GM23338 (cell line): ENCODE results near the gene CDK14. TPM values are rescaled to one million over a fixed set of nuclear protein-coding genes. Genes with fewer than 3 reads are reported as not detected.

Experiments used
- ATAC-seq: fragments of 200-7000 bp; cut with Tn5 transposase; 3 replicates; pipeline ENCODE4 v1.9.1; 2020
- DNase-seq: peaks from one replicate; pipeline ENCODE4 v3.0.0-alpha.2; 2015; ENCODE audit warnings: low spot score
- H2AFZ ChIP-seq: fragments of 200-600 bp; sonication (generic); 2 replicates; pipeline ENCODE4 v1.8.0; 2016; ENCODE audit warnings: antibody characterized with exemption, mild to moderate bottlenecking, moderate library complexity
- H3F3A ChIP-seq: fragments of 200-600 bp; sonication (generic); replicated peaks from 2 replicates; pipeline ENCODE4 v1.8.0; 2017; ENCODE audit warnings: antibody characterized with exemption, mixed run types, low read depth
- H3K27ac ChIP-seq: fragments of 200-600 bp; sonication (generic); 2 replicates; pipeline ENCODE4 v1.6.1; 2016; ENCODE audit warnings: low read depth
- H3K27me3 ChIP-seq: fragments of 200-600 bp; sonication (generic); 2 replicates; pipeline ENCODE4 v1.8.0; 2016; ENCODE audit warnings: mild to moderate bottlenecking, mixed run types, moderate library complexity; ENCODE audit not compliant: insufficient read depth
- H3K36me3 ChIP-seq: fragments of 200-600 bp; sonication (generic); 2 replicates; pipeline ENCODE4 v1.8.0; 2016; ENCODE audit warnings: mild to moderate bottlenecking; ENCODE audit not compliant: insufficient read depth
- H3K4me1 ChIP-seq: fragments of 200-600 bp; sonication (generic); 2 replicates; pipeline ENCODE4 v1.8.0; 2016; ENCODE audit warnings: mild to moderate bottlenecking, moderate library complexity; ENCODE audit not compliant: insufficient read depth
- H3K4me2 ChIP-seq: fragments of 200-600 bp; sonication (generic); 2 replicates; pipeline ENCODE4 v1.7.1; 2017; ENCODE audit warnings: mixed run types
- H3K4me3 ChIP-seq: fragments of 200-600 bp; sonication (generic); 2 replicates; pipeline ENCODE4 v1.6.1; 2016; ENCODE audit warnings: mixed run types
- H3K79me2 ChIP-seq: fragments of 200-600 bp; sonication (generic); replicated peaks from 2 replicates; pipeline ENCODE4 v1.8.0; 2017; ENCODE audit warnings: mild to moderate bottlenecking; ENCODE audit not compliant: insufficient read depth
- H3K9me2 ChIP-seq: fragments of 200-600 bp; sonication (generic); 2 replicates; pipeline ENCODE4 v1.8.0; 2017; ENCODE audit not compliant: insufficient read depth
- H4K20me1 ChIP-seq: fragments of 200-600 bp; sonication (generic); replicated peaks from 2 replicates; pipeline ENCODE4 v1.8.0; 2017; ENCODE audit warnings: mild to moderate bottlenecking; ENCODE audit not compliant: insufficient read depth
- H3K27ac Mint-ChIP-seq: 2 replicates; pipeline ENCODE4 v1.8.0; 2020; ENCODE audit warnings: inconsistent platforms, mild to moderate bottlenecking, moderate library complexity, mixed read lengths
- H3K27me3 Mint-ChIP-seq: 3 replicates; pipeline ENCODE4 v1.8.0; 2022; ENCODE audit warnings: low read depth, mild to moderate bottlenecking, moderate library complexity, mixed read lengths, inconsistent platforms; ENCODE audit not compliant: insufficient read depth, poor library complexity
- H3K36me3 Mint-ChIP-seq: 3 replicates; pipeline ENCODE4 v1.8.0; 2021; ENCODE audit warnings: low read depth, mild to moderate bottlenecking, inconsistent platforms, moderate library complexity, mixed read lengths
- H3K4me1 Mint-ChIP-seq: 3 replicates; pipeline ENCODE4 v1.8.0; 2020; ENCODE audit warnings: mild to moderate bottlenecking, inconsistent platforms, mixed read lengths
- H3K4me3 Mint-ChIP-seq: 3 replicates; pipeline ENCODE4 v1.8.0; 2021; ENCODE audit warnings: moderate library complexity, mild to moderate bottlenecking, inconsistent platforms, mixed read lengths
- H3K9me3 Mint-ChIP-seq: 3 replicates; pipeline ENCODE4 v1.8.0; 2020; ENCODE audit warnings: moderate library complexity, mild to moderate bottlenecking, inconsistent platforms, mixed read lengths
- EZH2 ChIP-seq: fragments of 200-600 bp; sonication (generic); IDR thresholded peaks from one replicate; pipeline ENCODE4 v1.8.0; 2017; ENCODE audit warnings: antibody characterized with exemption, mild to moderate bottlenecking, low read depth; ENCODE audit not compliant: unreplicated experiment
- EZH2phosphoT487 ChIP-seq: fragments of 200-600 bp; sonication (generic); IDR thresholded peaks from one replicate; pipeline ENCODE4 v1.8.1; 2018; ENCODE audit warnings: antibody characterized with exemption; ENCODE audit not compliant: unreplicated experiment
- JUNB ChIP-seq: IDR thresholded peaks from one replicate; pipeline ENCODE4 v1.6.1; 2016; ENCODE audit warnings: antibody characterized with exemption; ENCODE audit not compliant: unreplicated experiment
- NANOG ChIP-seq: IDR thresholded peaks from 2 replicates; pipeline ENCODE4 v1.6.1; 2016; ENCODE audit warnings: antibody characterized with exemption, borderline replicate concordance
- STAT1 ChIP-seq: IDR thresholded peaks from one replicate; pipeline ENCODE4 v1.6.1; 2016; ENCODE audit warnings: antibody characterized with exemption; ENCODE audit not compliant: unreplicated experiment
- ZNF114 ChIP-seq: fragments of 250-450 bp; sonication (Bioruptor Pico); IDR thresholded peaks from 2 replicates; pipeline ENCODE4 v1.5.0; 2020; ENCODE audit warnings: mild to moderate bottlenecking, moderate library complexity
- ZNF331 ChIP-seq: fragments of 250-450 bp; sonication (Bioruptor Pico); IDR thresholded peaks from 2 replicates; pipeline ENCODE4 v1.5.0; 2020; ENCODE audit warnings: low read depth, mild to moderate bottlenecking, moderate library complexity
- ZNF462 ChIP-seq: fragments of 250-450 bp; sonication (Bioruptor Pico); IDR thresholded peaks from 2 replicates; pipeline ENCODE4 v1.5.0; 2020; ENCODE audit warnings: mild to moderate bottlenecking, moderate library complexity
- polyA plus RNA-seq: library from polyadenylated mRNA; unstranded; fragments of >200 nt; fragmentation: Nextera tagmentation; extraction: Ambion mirVana; gene quantifications from 2 replicates; pipeline ENCODE4 v1.2.1, GENCODE V29; 2016
- total RNA-seq: library from RNA; depleted of rRNA; stranded (reverse); fragments of >200 nt; shearing (Covaris generic); gene quantifications from 2 replicates; pipeline ENCODE4 v1.2.3, GENCODE V29; 2014
- TF ChIP-seq, protein P1 (sequence below): IDR thresholded peaks from 2 replicates; pipeline ENCODE4 v1.6.1; 2016; ENCODE audit warnings: antibody characterized with exemption

The CDK14 gene
- total and polyA plus RNA-seq, 2 experiments from 2014 or later: 11.2 to 24.0 TPM

DNA sequence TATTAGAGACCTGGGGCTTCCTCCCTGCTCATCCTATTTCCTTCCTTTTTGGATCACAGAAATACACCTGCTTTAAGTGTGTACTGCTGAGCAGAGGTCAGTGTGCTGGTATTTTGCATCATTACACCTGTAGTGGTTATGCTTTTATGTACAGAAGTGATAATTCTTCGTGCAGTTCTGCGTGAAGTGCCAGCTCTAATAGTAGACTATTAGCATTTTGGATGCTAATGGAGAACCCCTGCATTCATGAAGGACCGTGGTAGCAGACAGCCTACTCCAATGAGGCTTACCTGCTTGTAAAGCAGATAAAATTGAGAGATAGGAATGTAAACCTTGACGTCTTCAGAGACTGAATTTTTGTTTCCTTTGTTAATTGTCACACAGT, 114.3 kb downstream of the CDK14 start:
- Mint-ChIP-seq H3K27me3 (peaks cover 2% of the 10 kb centered on the region), H3K27ac (no peak overlapping the region; the same call in 1 of the 2 replicates), H3K9me3 (peaks cover 13% of the 10 kb centered on the region), H3K4me1 (peaks cover 63% of the 10 kb centered on the region), H3K36me3 (peaks cover 18% of the 10 kb centered on the region; the same call in 2 of the 3 replicates), H3K4me3 (no peak overlapping the region)
- H3K36me3 ChIP-seq: no peaks in the 10 kb centered on the region; the same call in 1 of the 2 replicates
- 0 out of 2 replicates have a peak overlapping the region, but pooled peaks have one; percentile 44 for H3K4me2 ChIP-seq
- H4K20me1 ChIP-seq: no peaks in the 10 kb centered on the region
- H3K27me3 ChIP-seq: no peaks in the 10 kb centered on the region
- H2AFZ ChIP-seq: no peak overlapping the region
- H3K27ac ChIP-seq: peak overlapping the region; percentile 75; the same call in 1 of the 2 replicates
- TF ChIP-seq EZH2phosphoT487: no peak
- TF ChIP-seq JUNB: no peak
- TF ChIP-seq ZNF331 (CRISPR knock-in tag): no peak
- TF ChIP-seq, protein P1, sequence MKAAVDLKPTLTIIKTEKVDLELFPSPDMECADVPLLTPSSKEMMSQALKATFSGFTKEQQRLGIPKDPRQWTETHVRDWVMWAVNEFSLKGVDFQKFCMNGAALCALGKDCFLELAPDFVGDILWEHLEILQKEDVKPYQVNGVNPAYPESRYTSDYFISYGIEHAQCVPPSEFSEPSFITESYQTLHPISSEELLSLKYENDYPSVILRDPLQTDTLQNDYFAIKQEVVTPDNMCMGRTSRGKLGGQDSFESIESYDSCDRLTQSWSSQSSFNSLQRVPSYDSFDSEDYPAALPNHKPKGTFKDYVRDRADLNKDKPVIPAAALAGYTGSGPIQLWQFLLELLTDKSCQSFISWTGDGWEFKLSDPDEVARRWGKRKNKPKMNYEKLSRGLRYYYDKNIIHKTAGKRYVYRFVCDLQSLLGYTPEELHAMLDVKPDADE: no peak
- TF ChIP-seq NANOG: no peak
- no peak for TF ChIP-seq ZNF114 (CRISPR knock-in tag)
- TF ChIP-seq EZH2: no peak
- no peak for TF ChIP-seq STAT1
- no peak for TF ChIP-seq ZNF462 (CRISPR knock-in tag)
- peaks cover 38% of the 10 kb centered on the region for H3K4me1 ChIP-seq
- no peaks in the 10 kb centered on the region for H3K9me2 ChIP-seq
- no peak for ATAC-seq
- H3F3A ChIP-seq: no peaks in the 10 kb centered on the region
- DNase-seq: no peak
- H3K79me2 ChIP-seq: peaks cover 40% of the 10 kb centered on the region
- H3K4me3 ChIP-seq: no peak overlapping the region
